ENCODE measurements around the gene CEND1.

Gene CEND1

DNA sequence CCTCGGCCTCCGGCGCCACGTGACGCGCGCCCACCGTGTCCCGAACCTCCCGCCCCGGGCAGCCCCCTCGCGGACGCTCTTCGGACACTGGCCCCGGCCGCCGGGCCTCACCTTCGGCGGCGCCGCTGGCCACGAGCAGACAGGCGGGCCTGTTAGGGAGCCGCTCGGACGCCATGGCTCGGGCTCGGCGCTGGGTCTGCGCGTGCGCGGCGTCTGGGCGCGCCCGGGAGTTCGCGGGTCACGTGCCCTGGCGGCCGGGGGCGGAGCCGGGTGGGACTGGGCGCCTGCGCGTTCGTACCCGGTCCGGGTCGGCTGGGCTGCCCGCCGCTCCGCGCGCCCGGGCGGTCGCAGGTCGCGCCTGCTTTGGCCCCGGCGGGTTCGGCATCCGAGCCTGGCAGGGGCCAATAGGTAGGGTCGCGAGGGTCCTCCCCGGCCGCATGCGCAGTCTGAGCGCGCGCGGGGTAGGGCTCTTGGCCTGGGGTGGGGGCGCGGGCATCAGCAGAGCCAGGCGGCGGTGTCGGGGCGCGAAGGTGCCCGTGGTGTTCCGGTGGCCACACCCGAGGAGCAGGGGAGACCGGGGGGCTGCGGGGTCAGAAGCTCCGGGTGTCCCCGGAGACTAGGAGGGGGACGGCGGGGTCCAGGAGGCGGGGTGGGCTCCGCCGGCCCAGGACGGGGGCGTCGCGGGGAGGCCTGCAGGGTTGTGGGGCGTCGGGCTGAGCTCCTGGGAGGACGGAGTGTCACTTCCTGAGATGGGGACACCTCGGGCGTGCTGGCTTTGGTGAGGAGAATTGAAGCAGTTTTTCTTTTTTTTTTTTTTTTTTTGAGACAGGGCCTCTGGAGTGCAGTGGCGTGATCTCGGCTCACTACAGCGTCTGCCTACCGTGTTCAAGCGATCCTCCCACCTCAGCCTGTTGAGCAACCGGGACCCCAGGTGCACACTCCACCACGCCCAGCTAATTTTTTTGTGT, 12.3 kb downstream of the CEND1 start, which contains the start of gene GATD1:
TSS of gene GATD1 (minus strand) at position 200 of the 968 bp plus-strand sequence. CDS start at position 175, 25 bp downstream.
- TF ChIP-seq GATA1 (IDR thresholded peaks at IDR 0.05; ENCODE audit: low read depth, low read length) (no peak), POLR2A (IDR thresholded peaks at IDR 0.05; ENCODE audit: low read length) (peak; percentile 87)
- DNase-seq: peak; percentile 92 to 96

DNA sequence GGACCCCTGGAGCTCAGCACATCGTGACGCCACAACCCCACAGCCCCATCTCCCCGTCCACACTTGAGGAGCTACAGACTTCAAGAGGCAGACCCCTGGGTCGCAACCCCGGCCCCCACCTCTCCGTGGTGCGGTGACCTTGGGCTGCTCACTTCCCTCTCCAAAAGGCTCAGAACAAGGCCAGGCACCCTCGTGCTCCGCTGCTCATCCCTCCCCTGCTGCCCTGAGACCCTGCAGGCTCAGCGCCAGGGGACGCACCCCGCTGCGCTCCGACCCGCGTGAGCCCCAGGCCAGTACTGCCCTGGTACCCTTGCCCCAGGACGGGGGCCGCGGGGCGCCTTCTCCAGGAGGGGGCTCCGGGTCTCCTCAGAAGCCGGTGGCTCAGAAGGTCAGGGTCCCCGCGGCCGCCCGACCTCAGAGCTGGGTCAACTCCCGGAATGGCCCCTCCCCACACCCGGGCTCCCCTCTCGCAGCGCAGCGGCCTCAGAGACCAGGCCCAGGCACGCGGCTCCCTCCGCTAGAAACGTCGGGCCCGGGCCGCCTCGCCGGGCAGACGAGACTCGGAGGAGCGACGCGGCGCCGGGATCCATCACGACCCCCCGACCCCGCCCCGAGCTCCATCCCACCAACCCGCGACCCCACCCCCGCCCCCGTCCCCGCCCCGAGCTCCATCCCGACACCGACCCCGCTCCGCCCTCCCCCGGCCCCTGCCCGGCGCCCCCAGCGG, 13.2 kb downstream of the CEND1 start:
- peak; percentile 74 to 82 for DNase-seq
- TF ChIP-seq GATA1 (IDR thresholded peaks at IDR 0.05; ENCODE audit: low read depth, low read length) (no peak), POLR2A (IDR thresholded peaks at IDR 0.05; ENCODE audit: low read length) (no peak)

DNA sequence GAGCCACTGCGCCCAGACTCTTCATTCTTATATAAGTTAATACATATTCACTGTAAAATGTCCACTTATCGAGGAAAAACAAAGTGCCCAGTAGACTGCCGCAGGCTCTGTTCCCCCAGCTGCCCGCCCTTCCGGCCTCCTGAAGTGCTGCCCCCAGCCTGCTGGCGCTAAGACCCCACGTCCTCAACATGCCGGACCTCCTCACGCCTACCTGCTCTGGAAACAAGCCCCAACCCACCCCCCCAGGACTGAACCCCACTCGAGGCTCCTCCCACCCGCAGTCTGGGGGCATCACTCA, 13.7 kb downstream of the CEND1 start:
- no peak for DNase-seq
- TF ChIP-seq POLR2A (IDR thresholded peaks at IDR 0.05; ENCODE audit: low read length): no peak
- TF ChIP-seq GATA1 (IDR thresholded peaks at IDR 0.05; ENCODE audit: low read depth, low read length): no peak

GRCh38 chr11:774873-775592, 14.9 kb downstream of the CEND1 start:
- TF ChIP-seq GATA1 (IDR thresholded peaks at IDR 0.05; ENCODE audit: low read depth, low read length): no peak
- TF ChIP-seq POLR2A (IDR thresholded peaks at IDR 0.05; ENCODE audit: low read length): no peak
- DNase-seq: no peak

DNA sequence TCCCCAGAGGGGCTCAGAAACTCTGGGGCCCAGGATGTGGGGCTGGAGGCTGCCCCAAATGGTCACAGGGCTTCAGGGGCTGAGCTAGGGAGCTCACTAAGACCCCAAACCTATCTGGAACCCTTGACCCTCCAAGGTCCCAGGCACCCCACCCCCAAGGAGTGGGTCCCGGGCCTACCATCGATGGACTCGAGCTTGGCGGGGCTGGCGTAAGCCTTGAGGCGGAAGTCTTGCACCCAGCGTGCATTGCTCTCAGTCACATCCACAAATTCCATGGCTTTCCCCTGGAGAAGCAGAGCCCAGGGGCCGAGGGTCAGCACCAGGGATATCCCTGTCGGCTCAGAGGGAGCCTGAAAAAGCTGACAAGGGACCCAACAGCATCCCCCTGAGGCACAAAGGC, 16.1 kb downstream of the CEND1 start:
- DNase-seq: no peak
- TF ChIP-seq GATA1 (IDR thresholded peaks at IDR 0.05; ENCODE audit: low read depth, low read length) (no peak), POLR2A (IDR thresholded peaks at IDR 0.05; ENCODE audit: low read length) (no peak)

- no peak for DNase-seq
Observed at GRCh38 chr11:773425-773824, 16.5 kb downstream of the CEND1 start.

GRCh38 chr11:772429-773390, 17.2 kb downstream of the CEND1 start:
- DNase-seq: no peak
- TF ChIP-seq GATA1 (IDR thresholded peaks at IDR 0.05; ENCODE audit: low read depth, low read length): no peak
- TF ChIP-seq POLR2A (IDR thresholded peaks at IDR 0.05; ENCODE audit: low read length): no peak

More at GRCh38 chr11:773425-773824, 16.5 kb downstream of the CEND1 start:
- TF ChIP-seq GATA1 (IDR thresholded peaks at IDR 0.05; ENCODE audit: low read depth, low read length): no peak
- no peak for TF ChIP-seq POLR2A (IDR thresholded peaks at IDR 0.05; ENCODE audit: low read length)

DNA sequence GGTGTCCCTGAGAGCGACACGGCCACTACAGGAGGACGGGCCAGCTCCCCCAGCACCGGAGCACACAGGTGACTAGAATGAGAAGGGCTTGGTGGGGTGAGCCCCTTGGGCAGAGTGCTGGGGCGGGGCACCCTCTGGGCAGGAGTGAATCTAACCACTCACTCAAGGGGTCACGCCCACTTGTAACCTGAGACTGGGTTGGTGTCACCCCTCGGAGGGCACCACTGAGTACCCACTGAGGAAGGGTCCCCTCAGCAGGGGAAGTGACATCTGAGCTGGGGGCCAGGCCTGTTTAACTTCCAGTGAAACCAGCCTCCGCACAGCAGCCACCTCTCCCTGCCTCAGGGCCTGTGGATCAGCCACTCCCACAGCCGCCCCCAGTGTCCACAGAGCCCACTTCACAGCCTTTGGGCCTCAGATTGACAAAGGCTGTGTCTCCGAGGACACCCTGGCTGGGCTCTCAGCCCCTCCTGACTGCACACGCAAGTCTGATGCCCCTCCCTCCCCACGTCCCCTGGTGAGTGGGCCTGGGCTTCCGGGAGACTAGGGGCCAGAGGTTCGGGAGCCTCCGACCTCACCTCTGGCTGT, 18.2 kb downstream of the CEND1 start:
- no peak for DNase-seq
- TF ChIP-seq GATA1 (IDR thresholded peaks at IDR 0.05; ENCODE audit: low read depth, low read length) (no peak), POLR2A (IDR thresholded peaks at IDR 0.05; ENCODE audit: low read length) (no peak)

GRCh38 chr11:770642-771616, 19.0 kb downstream of the CEND1 start:
- no peak for TF ChIP-seq GATA1 (IDR thresholded peaks at IDR 0.05; ENCODE audit: low read depth, low read length)
- TF ChIP-seq POLR2A (IDR thresholded peaks at IDR 0.05; ENCODE audit: low read length): no peak

DNA sequence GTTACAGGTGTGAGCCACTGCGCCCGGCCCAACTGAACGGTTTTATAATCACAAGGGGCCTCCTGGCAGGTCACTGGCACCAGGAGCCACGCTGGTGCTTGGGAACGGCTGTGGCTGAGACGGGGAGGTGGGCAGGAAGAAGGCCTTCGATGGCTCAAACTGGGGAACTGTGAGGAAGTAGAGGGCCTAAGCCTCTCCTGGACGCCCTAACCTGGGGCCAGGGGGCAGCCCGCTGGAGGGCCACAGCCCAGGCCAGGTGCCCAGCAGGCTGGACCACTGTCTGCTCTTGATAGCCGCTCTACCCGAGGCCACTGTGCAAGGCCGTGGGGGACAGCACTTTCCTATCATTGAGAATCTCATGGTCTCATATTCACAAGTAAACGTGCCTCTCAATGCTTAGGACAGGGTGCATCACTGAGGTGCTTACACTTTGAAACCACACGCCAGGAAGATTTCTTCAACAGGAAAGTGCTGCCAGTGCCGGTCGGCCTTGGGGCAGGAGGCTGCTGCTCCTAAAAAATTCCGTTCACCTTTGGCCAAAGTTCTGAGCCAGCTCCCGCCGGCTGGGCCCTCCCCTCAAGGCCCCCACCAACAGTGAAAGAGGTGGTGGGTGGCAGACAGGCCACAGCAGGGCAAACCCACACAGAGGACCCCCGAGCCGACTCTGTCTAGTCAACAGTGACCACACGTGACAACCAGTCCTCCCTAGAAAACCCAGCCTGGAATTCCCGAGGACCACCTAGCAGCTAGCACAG, 19.8 kb downstream of the CEND1 start:
- no peak for DNase-seq
- no peak for TF ChIP-seq POLR2A (IDR thresholded peaks at IDR 0.05; ENCODE audit: low read length)
- TF ChIP-seq GATA1 (IDR thresholded peaks at IDR 0.05; ENCODE audit: low read depth, low read length): no peak

More at GRCh38 chr11:770642-771616, 19.0 kb downstream of the CEND1 start:
- no peak for DNase-seq

- no peak for DNase-seq
- TF ChIP-seq GATA1 (IDR thresholded peaks at IDR 0.05; ENCODE audit: low read depth, low read length) (no peak), POLR2A (IDR thresholded peaks at IDR 0.05; ENCODE audit: low read length) (no peak)
Observed at GRCh38 chr11:767238-767637, 22.7 kb downstream of the CEND1 start.
